Measurements from ENCODE around the gene CCDC85B.
"Not testable (repeated sequence)": the region's sequence is repeated elsewhere in the genome, so short reads cannot be mapped to it uniquely, and the experiment has no call there.

Gene CCDC85B
- total RNA-seq, result 17.7 to 27.5 reads per million in 2 experiments

GRCh38 chr11:65890324-65891218, at the start of gene CCDC85B:
TSS of gene CCDC85B (plus strand) at chr11:65890673. CDS start at chr11:65890784, 111 bp downstream.
- peak; percentile 98 for DNase-seq (ENCODE audit: low read depth)

GRCh38 chr11:65842144-65842543, 48.3 kb upstream of the CCDC85B start:
- no peak for DNase-seq (ENCODE audit: low read depth)

- DNase-seq (ENCODE audit: low read depth), result no peak
These were observed 46.7 kb upstream of the CCDC85B start for GRCh38 chr11:65843811-65844210.

GRCh38 chr11:65844231-65844872, 46.1 kb upstream of the CCDC85B start:
- no peak for DNase-seq (ENCODE audit: low read depth)

GRCh38 chr11:65847746-65848145, 42.7 kb upstream of the CCDC85B start:
- DNase-seq (ENCODE audit: low read depth), result no peak

GRCh38 chr11:65848693-65849092, 41.8 kb upstream of the CCDC85B start:
- not testable (repeated sequence) for DNase-seq (ENCODE audit: low read depth)

GRCh38 chr11:65849366-65849765, 41.1 kb upstream of the CCDC85B start:
- DNase-seq (ENCODE audit: low read depth), result no peak

- no peak for DNase-seq (ENCODE audit: low read depth)
These were observed 40.7 kb upstream of the CCDC85B start for GRCh38 chr11:65849771-65850216.

GRCh38 chr11:65850217-65851082, 40.0 kb upstream of the CCDC85B start:
- DNase-seq (ENCODE audit: low read depth), result no peak

- DNase-seq (ENCODE audit: low read depth), result no peak
These were observed 39.3 kb upstream of the CCDC85B start for GRCh38 chr11:65851083-65851579.

- DNase-seq (ENCODE audit: low read depth), result no peak
These were observed 38.5 kb upstream of the CCDC85B start for GRCh38 chr11:65851811-65852507.

- DNase-seq (ENCODE audit: low read depth), result no peak
These were observed 37.8 kb upstream of the CCDC85B start for GRCh38 chr11:65852508-65853245.

- no peak for DNase-seq (ENCODE audit: low read depth)
These were observed 37.1 kb upstream of the CCDC85B start for GRCh38 chr11:65853246-65853979.

- no peak for DNase-seq (ENCODE audit: low read depth)
These were observed 36.3 kb upstream of the CCDC85B start for GRCh38 chr11:65854161-65854592.

- no peak for DNase-seq (ENCODE audit: low read depth)
These were observed 35.3 kb upstream of the CCDC85B start for GRCh38 chr11:65854852-65855837.

GRCh38 chr11:65855927-65856363, 34.5 kb upstream of the CCDC85B start:
- no peak for DNase-seq (ENCODE audit: low read depth)

GRCh38 chr11:65856689-65857499, 33.6 kb upstream of the CCDC85B start:
- DNase-seq (ENCODE audit: low read depth), result peak; percentile 76

GRCh38 chr11:65857500-65857852, 33.0 kb upstream of the CCDC85B start:
- DNase-seq (ENCODE audit: low read depth), result peak; percentile 56

All from T follicular helper cell (primary cell).